NCI-H2081 treated with DMSO at 0.1 percent for 48 hours (cell line): ENCODE data around the gene RAPGEF4.
A peak's percentile ranks its signal among the peaks of the same experiment; 100 is the strongest.

Experiments used
- DNase-seq: peaks from one replicate; lab custom pipeline; 2025; lab: John Stamatoyannopoulos, UW

The RAPGEF4 gene

GRCh38 chr2:172997031-172997430 is 261.4 kb downstream of the RAPGEF4 start:
- no peak for DNase-seq

- DNase-seq = no peak
These were observed 263.1 kb downstream of the RAPGEF4 start for GRCh38 chr2:172998547-172999272.

GRCh38 chr2:172999641-173000386 is 264.2 kb downstream of the RAPGEF4 start:
- no peak for DNase-seq

GRCh38 chr2:173001664-173002604 is 266.3 kb downstream of the RAPGEF4 start:
- DNase-seq = no peak

GRCh38 chr2:173002751-173003541 is 267.3 kb downstream of the RAPGEF4 start:
- no peak for DNase-seq

- no peak for DNase-seq
These were observed 273.1 kb downstream of the RAPGEF4 start for GRCh38 chr2:173008786-173009185.

GRCh38 chr2:173010233-173010632 is 274.6 kb downstream of the RAPGEF4 start:
- DNase-seq = no peak

GRCh38 chr2:173016451-173016850 is 280.8 kb downstream of the RAPGEF4 start:
- DNase-seq = no peak

GRCh38 chr2:173017646-173018420 is 282.2 kb downstream of the RAPGEF4 start:
- no peak for DNase-seq

- no peak for DNase-seq
These were observed 284.1 kb downstream of the RAPGEF4 start for GRCh38 chr2:173019755-173020154.

- no peak for DNase-seq
These were observed 286.3 kb downstream of the RAPGEF4 start for GRCh38 chr2:173021939-173022371.

- DNase-seq = no peak
These were observed 288.1 kb downstream of the RAPGEF4 start for GRCh38 chr2:173023718-173024117.

GRCh38 chr2:173026479-173026878 is 290.8 kb downstream of the RAPGEF4 start:
- DNase-seq = no peak

- DNase-seq = peak; percentile 41
These were observed 291.8 kb downstream of the RAPGEF4 start for GRCh38 chr2:173027181-173028128.

GRCh38 chr2:173028141-173028540 is 292.5 kb downstream of the RAPGEF4 start:
- DNase-seq = no peak

- DNase-seq = no peak
These were observed 293.0 kb downstream of the RAPGEF4 start for GRCh38 chr2:173028671-173029070.

- DNase-seq = no peak
These were observed 295.2 kb downstream of the RAPGEF4 start for GRCh38 chr2:173030561-173031490.

GRCh38 chr2:173032032-173032431 is 296.4 kb downstream of the RAPGEF4 start:
- no peak for DNase-seq
